MM.1S (cell line): Measurements from ENCODE around the gene SKIDA1.

Source experiments
- DNase-seq: peaks from one replicate; pipeline ENCODE4 v3.0.0-alpha.2; 2015
- H2AFZ ChIP-seq: fragments of 300-600 bp; sonication (generic); 2 replicates; pipeline ENCODE4 v1.6.0; 2016; ENCODE audit warnings: antibody characterized with exemption, low read length
- H3F3A ChIP-seq: fragments of 300-600 bp; sonication (generic); 2 replicates; pipeline ENCODE4 v1.6.1; 2016; ENCODE audit warnings: mild to moderate bottlenecking, antibody characterized with exemption, low read length, moderate library complexity, mixed read lengths; ENCODE audit not compliant: insufficient read depth
- H3K27ac ChIP-seq: fragments of 300-600 bp; sonication (generic); 2 replicates; pipeline ENCODE4 v1.5.1; 2016; ENCODE audit warnings: mild to moderate bottlenecking, low read length
- H3K27me3 ChIP-seq: fragments of 300-600 bp; sonication (generic); replicated peaks from 2 replicates; pipeline ENCODE4 v1.6.0; 2016; ENCODE audit warnings: low read length; ENCODE audit not compliant: insufficient read depth
- H3K36me3 ChIP-seq: fragments of 300-600 bp; sonication (generic); replicated peaks from 2 replicates; pipeline ENCODE4 v1.6.1; 2016; ENCODE audit warnings: mild to moderate bottlenecking, low read length, mixed read lengths; ENCODE audit not compliant: insufficient read depth
- H3K4me1 ChIP-seq: fragments of 300-600 bp; sonication (generic); 2 replicates; pipeline ENCODE4 v1.6.1; 2016; ENCODE audit warnings: low read length, mixed read lengths
- H3K4me2 ChIP-seq: fragments of 300-600 bp; sonication (generic); 2 replicates; pipeline ENCODE4 v1.6.0; 2016; ENCODE audit warnings: low read depth, low read length
- H3K4me3 ChIP-seq: fragments of 300-600 bp; sonication (generic); 2 replicates; pipeline ENCODE4 v1.5.1; 2016; ENCODE audit warnings: low read length, mixed read lengths
- H3K79me2 ChIP-seq: fragments of 300-600 bp; sonication (generic); 2 replicates; pipeline ENCODE4 v1.6.1; 2016; ENCODE audit warnings: mixed run types, low read length, mixed read lengths
- H3K9ac ChIP-seq: fragments of 300-600 bp; sonication (generic); 2 replicates; pipeline ENCODE4 v1.6.1; 2016; ENCODE audit warnings: low read length, mixed read lengths
- H3K9me2 ChIP-seq: fragments of 300-600 bp; sonication (generic); replicated peaks from 2 replicates; pipeline ENCODE4 v1.6.1; 2016; ENCODE audit warnings: mild to moderate bottlenecking, low read length, mixed read lengths; ENCODE audit not compliant: insufficient read depth
- H3K9me3 ChIP-seq: fragments of 300-600 bp; sonication (generic); replicated peaks from 2 replicates; pipeline ENCODE4 v1.6.1; 2016; ENCODE audit warnings: mild to moderate bottlenecking, low read length, mixed read lengths; ENCODE audit not compliant: insufficient read depth
- H4K20me1 ChIP-seq: fragments of 300-600 bp; sonication (generic); 2 replicates; pipeline ENCODE4 v1.6.1; 2016; ENCODE audit warnings: mild to moderate bottlenecking, low read length, moderate library complexity, mixed read lengths; ENCODE audit not compliant: insufficient read depth
- CTCF ChIP-seq: fragments of 300-600 bp; sonication (generic); IDR thresholded peaks from 2 replicates; pipeline ENCODE4 v1.5.1; 2016; ENCODE audit warnings: antibody characterized with exemption, low read length, mixed read lengths
- EZH2 ChIP-seq: fragments of 300-600 bp; sonication (generic); optimal IDR thresholded peaks from 2 replicates; pipeline ENCODE3; 2017; ENCODE audit warnings: low read depth, mild to moderate bottlenecking, antibody characterized with exemption, low read length, mixed read lengths
- EZH2phosphoT487 ChIP-seq: fragments of 300-600 bp; sonication (generic); IDR thresholded peaks from 2 replicates; pipeline ENCODE4 v1.6.1; 2018; ENCODE audit warnings: antibody characterized with exemption, low read length

The SKIDA1 gene

GRCh38 chr10:21496343-21497176, 28.9 kb downstream of the SKIDA1 start:
- no peaks in the 10 kb centered on the region for H4K20me1 ChIP-seq
- no peak overlapping the region for H3K27ac ChIP-seq
- peaks cover 3% of the 10 kb centered on the region; the same call in 1 of the 2 replicates for H3F3A ChIP-seq
- peak overlapping the region; percentile 99 for H2AFZ ChIP-seq
- H3K4me3 ChIP-seq: peak overlapping the region; percentile 84
- peak overlapping the region; percentile 100 for H3K4me2 ChIP-seq
- no peaks in the 10 kb centered on the region for H3K79me2 ChIP-seq
- H3K27me3 ChIP-seq: peaks cover 43% of the 10 kb centered on the region
- TF ChIP-seq EZH2 (no peak), EZH2phosphoT487 (no peak), CTCF (peak; percentile 68)
- no peaks in the 10 kb centered on the region for H3K36me3 ChIP-seq
- H3K9me3 ChIP-seq: no peaks in the 10 kb centered on the region
- DNase-seq: peak; percentile 65
- H3K9ac ChIP-seq: peak overlapping the region; percentile 40; the same call in 1 of the 2 replicates
- no peaks in the 10 kb centered on the region for H3K9me2 ChIP-seq
- H3K4me1 ChIP-seq: no peaks in the 10 kb centered on the region

- Histone ChIP-seq H3K4me2 (peak overlapping the region; percentile 100), H3K4me1 (no peaks in the 10 kb centered on the region), H3K4me3 (peak overlapping the region; percentile 84), H3K79me2 (no peaks in the 10 kb centered on the region), H3K36me3 (no peaks in the 10 kb centered on the region), H3K9me3 (no peaks in the 10 kb centered on the region), H4K20me1 (no peaks in the 10 kb centered on the region), H3K9ac (peak overlapping the region; percentile 40; the same call in 1 of the 2 replicates), H3F3A (peaks cover 3% of the 10 kb centered on the region; the same call in 1 of the 2 replicates), H3K9me2 (no peaks in the 10 kb centered on the region), H3K27me3 (peaks cover 42% of the 10 kb centered on the region), H3K27ac (no peak overlapping the region), H2AFZ (peak overlapping the region; percentile 99)
- TF ChIP-seq CTCF (peak; percentile 92), EZH2phosphoT487 (no peak), EZH2 (no peak)
- peak; percentile 84 for DNase-seq
These were observed 29.6 kb downstream of the SKIDA1 start for GRCh38 chr10:21495752-21496342.

GRCh38 chr10:21495002-21495751, 30.3 kb downstream of the SKIDA1 start:
- H3K4me1 ChIP-seq: no peaks in the 10 kb centered on the region
- peaks cover 35% of the 10 kb centered on the region for H3K27me3 ChIP-seq
- peak overlapping the region; percentile 84 for H3K4me3 ChIP-seq
- H3K36me3 ChIP-seq: no peaks in the 10 kb centered on the region
- peak overlapping the region; percentile 12; the same call in 1 of the 2 replicates for H3K9ac ChIP-seq
- DNase-seq: no peak
- H3K27ac ChIP-seq: no peak overlapping the region
- H3K9me2 ChIP-seq: no peaks in the 10 kb centered on the region
- H4K20me1 ChIP-seq: no peaks in the 10 kb centered on the region
- TF ChIP-seq EZH2: no peak
- no peaks in the 10 kb centered on the region for H3K9me3 ChIP-seq
- peak overlapping the region; percentile 100 for H3K4me2 ChIP-seq
- H3K79me2 ChIP-seq: no peaks in the 10 kb centered on the region
- peak overlapping the region; percentile 92 for H2AFZ ChIP-seq
- peaks cover 3% of the 10 kb centered on the region; the same call in 1 of the 2 replicates for H3F3A ChIP-seq
